NCI-H1417 treated with DMSO at 0.1 percent for 48 hours (cell line): ENCODE results near the gene SLC44A2.

Source experiments
- DNase-seq: peaks from one replicate; lab custom pipeline; 2025; lab: John Stamatoyannopoulos, UW

SLC44A2 gene

GRCh38 chr19:10625003-10625761 is at the start of gene SLC44A2:
Gene SLC44A2 (plus strand): TSS chr19:10625553. CDS start chr19:10625634, 81 bp downstream.
- DNase-seq = peak; percentile 20

- DNase-seq = no peak
Observed at GRCh38 chr19:10577951-10578350, 47.4 kb upstream of the SLC44A2 start.

- peak; percentile 12 for DNase-seq
Observed at GRCh38 chr19:10580979-10581631, 44.2 kb upstream of the SLC44A2 start.

- DNase-seq = no peak
Observed at GRCh38 chr19:10582091-10582490, 43.3 kb upstream of the SLC44A2 start.

- DNase-seq = no peak
Observed at GRCh38 chr19:10583036-10583776, 42.1 kb upstream of the SLC44A2 start.

GRCh38 chr19:10586396-10586795 is 39.0 kb upstream of the SLC44A2 start:
- no peak for DNase-seq

GRCh38 chr19:10587022-10587838 is 38.1 kb upstream of the SLC44A2 start, which contains the start of gene AP1M2:
Gene AP1M2 (minus strand): TSS chr19:10587312. CDS start chr19:10587231, 81 bp downstream.
- DNase-seq = peak; percentile 15

GRCh38 chr19:10587839-10588150 is 37.6 kb upstream of the SLC44A2 start:
- no peak for DNase-seq

- DNase-seq = no peak
Observed at GRCh38 chr19:10593148-10593547, 32.2 kb upstream of the SLC44A2 start.

GRCh38 chr19:10593820-10594637 is 31.3 kb upstream of the SLC44A2 start:
- no peak for DNase-seq

GRCh38 chr19:10600149-10600548 is 25.2 kb upstream of the SLC44A2 start:
- no peak for DNase-seq

- no peak for DNase-seq
Observed at GRCh38 chr19:10601999-10602329, 23.4 kb upstream of the SLC44A2 start.

- DNase-seq = no peak
Observed at GRCh38 chr19:10602330-10603083, 22.8 kb upstream of the SLC44A2 start.

- DNase-seq = no peak
Observed at GRCh38 chr19:10603084-10603872, 22.1 kb upstream of the SLC44A2 start.

GRCh38 chr19:10603873-10604459 is 21.4 kb upstream of the SLC44A2 start:
- no peak for DNase-seq

GRCh38 chr19:10604460-10604980 is 20.8 kb upstream of the SLC44A2 start:
- DNase-seq = no peak

GRCh38 chr19:10611907-10612306 is 13.4 kb upstream of the SLC44A2 start:
- no peak for DNase-seq

GRCh38 chr19:10612499-10613119 is 12.7 kb upstream of the SLC44A2 start:
- no peak for DNase-seq
